Urinary bladder (tissue), 4 donors: Measurements from ENCODE around the gene SLC16A9. TPM values are rescaled to one million over a fixed set of nuclear protein-coding genes. Genes with fewer than 3 reads are reported as not detected.
"Not testable (repeated sequence)": the region's sequence is repeated elsewhere in the genome, so short reads cannot be mapped to it uniquely, and the experiment has no call there.

ENCODE experiments used
- DNase-seq: peaks from one replicate; pipeline ENCODE4 v3.0.0-alpha.2; 2015; ENCODE audit errors: extremely low spot score
- H3K27ac ChIP-seq: one replicate; pipeline ENCODE4 v1.5.1; 2013; ENCODE audit warnings: low read depth, mild to moderate bottlenecking, moderate library complexity
- H3K36me3 ChIP-seq: one replicate; pipeline ENCODE4 v1.6.1; 2013; ENCODE audit warnings: mild to moderate bottlenecking, moderate library complexity; ENCODE audit not compliant: insufficient read depth
- H3K4me1 ChIP-seq: one replicate; pipeline ENCODE4 v1.6.1; 2013; ENCODE audit warnings: mild to moderate bottlenecking, moderate library complexity; ENCODE audit not compliant: insufficient read depth
- H3K4me3 ChIP-seq: one replicate; pipeline ENCODE4 v1.5.1; 2013; ENCODE audit warnings: low read depth, low read length
- WGBS: extraction: QIAGEN DNeasy Blood & Tissue Kit; methylation state at CpG from one replicate; pipeline ENCODE4 v1.1.7; 2013; 5-methylcytosine and 5-hydroxymethylcytosine counted together
- polyA plus RNA-seq: library from polyadenylated mRNA; stranded (reverse); fragments of 200-250 nt; gene quantifications from one replicate; pipeline ENCODE4 v1.2.3, GENCODE V29; 2013
- total RNA-seq: library from RNA; depleted of rRNA; stranded (reverse); fragments of >200 nt; gene quantifications from one replicate; pipeline ENCODE4 v1.2.3, GENCODE V29; 2014
- donor health status: healthy with polysubstance abuse.
- donor health status: healthy.

SLC16A9 gene
- total and polyA plus RNA-seq, 2 donors: 1.2 to 9.2 TPM

- no peak overlapping the region for H3K4me3 ChIP-seq
- no peak for DNase-seq
- no peaks in the 10 kb centered on the region for H3K36me3 ChIP-seq
- H3K4me1 ChIP-seq: no peaks in the 10 kb centered on the region
- no peak overlapping the region for H3K27ac ChIP-seq
- WGBS: 90% methylated on average over 7 of the region's 7 CpGs
These were observed 59.9 kb downstream of the SLC16A9 start for GRCh38 chr10:59649606-59650346.

GRCh38 chr10:59648711-59649201 is 60.9 kb downstream of the SLC16A9 start:
- H3K36me3 ChIP-seq: no peaks in the 10 kb centered on the region
- H3K27ac ChIP-seq: no peak overlapping the region
- no peak overlapping the region for H3K4me3 ChIP-seq
- WGBS: 66% methylated on average over 7 of the region's 7 CpGs
- no peak for DNase-seq
- no peaks in the 10 kb centered on the region for H3K4me1 ChIP-seq

DNA sequence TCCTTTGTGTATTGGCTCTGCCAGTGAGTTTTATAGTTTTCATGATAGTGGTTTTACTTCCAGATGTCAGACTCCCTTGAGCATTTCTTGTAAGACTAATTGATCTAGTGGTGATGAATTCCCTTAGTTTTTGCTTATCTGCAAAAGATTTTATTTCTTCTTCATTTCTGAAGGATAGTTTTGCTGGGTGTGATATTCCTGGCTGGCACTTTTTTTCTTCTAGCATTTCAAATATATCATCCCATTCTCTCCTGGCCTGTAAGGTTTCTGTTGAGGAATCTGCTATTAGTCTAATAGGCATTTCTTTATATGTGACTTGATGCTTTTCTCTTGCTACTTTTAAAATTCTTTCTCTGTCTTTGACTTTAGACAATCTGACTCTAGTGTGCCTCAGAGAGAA is 64.8 kb downstream of the SLC16A9 start:
- H3K27ac ChIP-seq: no peak overlapping the region
- H3K4me1 ChIP-seq: no peaks in the 10 kb centered on the region
- H3K36me3 ChIP-seq: no peaks in the 10 kb centered on the region
- DNase-seq: no peak
- no peak overlapping the region for H3K4me3 ChIP-seq

GRCh38 chr10:59641688-59642087 is 68.0 kb downstream of the SLC16A9 start:
- not testable (repeated sequence) for H3K4me3 ChIP-seq, H3K4me1 ChIP-seq, H3K27ac ChIP-seq, DNase-seq, H3K36me3 ChIP-seq

- 82% methylated on average over 1 of the region's 1 CpG for WGBS
- no peaks in the 10 kb centered on the region for H3K4me1 ChIP-seq
These were observed 74.0 kb downstream of the SLC16A9 start for GRCh38 chr10:59635502-59636290.

DNA sequence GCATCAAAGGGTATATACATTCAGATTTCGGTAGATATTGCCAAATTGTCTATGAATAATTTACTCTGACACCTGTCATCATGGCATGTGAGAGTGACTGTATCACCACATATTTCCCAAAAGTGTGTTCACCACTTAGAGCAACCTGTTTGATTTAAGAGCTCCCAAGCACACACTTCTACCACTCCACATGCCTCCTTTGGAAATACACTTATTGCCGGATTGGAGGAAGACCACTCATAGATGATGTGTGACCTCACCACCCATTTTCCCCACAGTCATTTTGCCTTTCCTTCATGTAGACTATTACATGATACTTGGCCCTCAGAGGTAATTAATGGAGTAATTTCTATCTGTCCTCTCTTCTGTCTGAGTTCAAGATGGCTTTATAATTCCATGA is 75.5 kb downstream of the SLC16A9 start:
- Histone ChIP-seq H3K4me3 (no peak overlapping the region), H3K36me3 (no peaks in the 10 kb centered on the region), H3K27ac (no peak overlapping the region), H3K4me1 (no peaks in the 10 kb centered on the region)
- 84% methylated on average over 2 of the region's 2 CpGs for WGBS
- no peak for DNase-seq

More at GRCh38 chr10:59635502-59636290, 74.0 kb downstream of the SLC16A9 start:
- H3K4me3 ChIP-seq: no peak overlapping the region
- DNase-seq: no peak
- no peaks in the 10 kb centered on the region for H3K36me3 ChIP-seq
- H3K27ac ChIP-seq: no peak overlapping the region

- 90% methylated on average over 2 of the region's 2 CpGs for WGBS
- no peaks in the 10 kb centered on the region for H3K36me3 ChIP-seq
- no peak for DNase-seq
These were observed 76.6 kb downstream of the SLC16A9 start for GRCh38 chr10:59633063-59633462.

DNA sequence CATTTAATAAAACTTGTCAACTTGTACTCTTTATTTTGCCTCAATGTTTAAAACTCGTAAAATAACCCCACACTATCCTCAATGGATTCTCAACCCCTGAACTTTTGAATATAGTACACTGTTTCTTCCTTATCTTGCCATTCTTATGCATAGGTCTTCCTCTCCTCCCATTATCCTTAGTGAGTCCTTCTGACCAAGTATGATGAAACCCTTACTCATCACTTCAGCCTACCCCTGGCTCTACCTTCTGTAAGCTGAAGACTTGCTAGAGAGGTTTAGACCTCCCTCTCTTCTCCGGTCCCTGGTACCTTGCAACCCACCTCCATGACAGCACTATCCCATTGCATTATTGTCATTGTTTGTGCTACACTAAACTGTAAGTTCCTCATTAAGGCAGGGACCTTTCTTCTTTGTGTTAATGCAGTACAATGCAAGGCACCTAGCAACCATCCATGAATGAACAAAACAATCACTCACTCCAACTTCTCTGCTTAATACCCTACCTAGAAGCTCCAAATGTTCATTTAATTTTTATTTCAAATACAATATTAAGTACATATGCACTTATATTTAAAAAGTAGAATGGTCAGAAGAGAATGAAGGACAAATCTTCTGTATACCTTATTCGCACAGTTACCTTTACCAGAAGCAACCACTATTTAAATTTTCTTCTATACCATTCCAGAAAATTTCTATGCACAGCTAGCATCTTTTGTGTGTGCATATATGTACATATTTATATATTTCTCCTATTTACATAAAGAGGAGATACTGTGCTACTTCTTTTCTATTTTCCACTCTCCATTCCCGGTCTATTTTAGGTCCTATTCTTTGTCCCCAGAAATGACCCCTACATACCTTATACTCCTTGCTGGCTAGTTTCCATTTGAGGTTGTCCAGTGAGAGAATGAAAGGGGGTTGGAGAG is 77.5 kb downstream of the SLC16A9 start:
- no peak overlapping the region for H3K27ac ChIP-seq
- DNase-seq: no peak
- H3K36me3 ChIP-seq: no peaks in the 10 kb centered on the region
- 93% methylated on average over 4 of the region's 4 CpGs for WGBS
- H3K4me3 ChIP-seq: no peak overlapping the region
- no peaks in the 10 kb centered on the region for H3K4me1 ChIP-seq

More at GRCh38 chr10:59633063-59633462, 76.6 kb downstream of the SLC16A9 start:
- no peak overlapping the region for H3K27ac ChIP-seq
- no peaks in the 10 kb centered on the region for H3K4me1 ChIP-seq
- H3K4me3 ChIP-seq: no peak overlapping the region

- no peak overlapping the region for H3K4me3 ChIP-seq
- H3K27ac ChIP-seq: no peak overlapping the region
- H3K36me3 ChIP-seq: no peaks in the 10 kb centered on the region
- no peak for DNase-seq
- no peaks in the 10 kb centered on the region for H3K4me1 ChIP-seq
These were observed 78.4 kb downstream of the SLC16A9 start for GRCh38 chr10:59631237-59631636.

DNA sequence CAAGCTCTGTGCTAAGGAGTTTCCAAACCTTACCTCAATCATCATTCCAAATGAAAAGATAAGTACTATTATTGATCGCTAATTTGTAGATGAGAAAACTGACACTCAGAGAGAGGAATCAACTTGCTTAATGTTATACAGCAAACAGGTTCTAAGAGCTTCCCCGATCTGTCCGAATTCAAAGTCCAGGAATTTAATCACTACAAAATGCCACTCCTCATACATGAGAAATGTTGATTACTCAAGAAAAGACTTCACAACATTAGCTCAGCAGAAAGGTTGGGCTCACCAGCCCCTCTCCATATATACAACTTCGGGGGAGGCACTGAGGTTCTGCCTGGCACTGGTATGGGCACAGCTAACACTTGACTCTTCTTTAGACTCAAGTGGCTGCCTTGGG is 80.7 kb downstream of the SLC16A9 start:
- no peak for DNase-seq
- WGBS: 94% methylated on average over 4 of the region's 4 CpGs
- Histone ChIP-seq H3K4me3 (no peak overlapping the region), H3K27ac (no peak overlapping the region), H3K4me1 (no peaks in the 10 kb centered on the region), H3K36me3 (no peaks in the 10 kb centered on the region)

DNA sequence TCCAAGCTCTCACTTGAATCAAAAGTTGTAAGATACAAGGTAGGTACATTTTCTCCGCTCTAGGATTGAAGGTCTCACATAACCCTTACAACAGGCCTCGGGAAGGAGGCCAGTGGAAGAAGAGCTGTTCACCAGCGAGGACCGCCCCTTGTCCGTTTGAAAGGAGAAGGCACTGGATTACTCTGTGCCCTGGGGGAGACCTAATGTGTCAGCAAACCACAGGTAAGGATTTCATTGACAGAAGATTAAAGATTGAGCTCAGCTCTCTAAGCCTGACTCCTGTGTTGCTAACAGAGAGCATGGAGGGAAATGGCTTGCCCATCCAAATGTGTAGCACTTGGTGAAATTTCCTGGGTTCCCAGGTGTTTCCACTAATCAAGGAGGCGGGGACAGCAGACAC is 81.2 kb downstream of the SLC16A9 start:
- no peaks in the 10 kb centered on the region for H3K36me3 ChIP-seq
- no peaks in the 10 kb centered on the region for H3K4me1 ChIP-seq
- WGBS: 76% methylated on average over 6 of the region's 6 CpGs
- no peak for DNase-seq
- no peak overlapping the region for H3K27ac ChIP-seq
- H3K4me3 ChIP-seq: no peak overlapping the region

DNA sequence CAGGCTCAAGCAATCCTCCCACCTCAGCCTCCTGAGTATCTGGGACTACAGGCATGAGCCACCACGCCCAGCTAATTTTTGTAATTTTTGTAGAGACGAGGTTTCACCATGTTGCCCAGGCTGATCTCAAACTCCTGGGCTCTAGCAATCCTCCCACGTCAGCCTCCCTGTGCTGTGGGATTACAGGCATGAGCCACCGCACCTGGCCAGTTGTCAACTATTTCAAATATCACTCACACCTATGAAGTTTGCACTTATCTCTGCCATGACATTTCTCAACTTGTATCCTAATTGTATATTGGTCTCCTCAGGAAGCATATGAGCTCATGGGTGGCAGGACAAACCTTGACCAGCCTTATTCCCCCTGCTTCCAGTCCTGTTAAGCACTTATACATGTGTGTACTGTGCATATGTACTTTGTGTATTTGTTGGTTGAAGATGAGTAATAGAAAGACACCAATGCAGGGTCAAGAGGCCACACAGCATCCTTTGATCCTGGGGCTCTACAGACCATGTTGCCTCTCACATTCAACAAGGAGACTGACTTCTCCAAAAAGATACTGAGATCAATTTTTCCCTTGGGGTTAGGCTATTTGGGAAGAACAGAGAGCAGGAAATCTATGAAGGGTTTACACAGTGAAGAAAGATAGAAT is 82.2 kb downstream of the SLC16A9 start:
- 65% methylated on average over 4 of the region's 4 CpGs for WGBS
- Histone ChIP-seq H3K36me3 (no peaks in the 10 kb centered on the region), H3K4me1 (no peaks in the 10 kb centered on the region), H3K4me3 (no peak overlapping the region), H3K27ac (no peak overlapping the region)
- DNase-seq: no peak

GRCh38 chr10:59626523-59626869 is 83.2 kb downstream of the SLC16A9 start:
- Histone ChIP-seq H3K36me3 (no peaks in the 10 kb centered on the region), H3K27ac (no peak overlapping the region), H3K4me3 (no peak overlapping the region), H3K4me1 (no peaks in the 10 kb centered on the region)
- 72% methylated on average over 3 of the region's 3 CpGs for WGBS
- no peak for DNase-seq
